Measurements from ENCODE around the gene KRT39. TPM values are rescaled to one million over a fixed set of nuclear protein-coding genes. Genes with fewer than 3 reads are reported as not detected.

Gene KRT39
- total and polyA plus RNA-seq, 2 experiments from 2014 or later: not detected

DNA sequence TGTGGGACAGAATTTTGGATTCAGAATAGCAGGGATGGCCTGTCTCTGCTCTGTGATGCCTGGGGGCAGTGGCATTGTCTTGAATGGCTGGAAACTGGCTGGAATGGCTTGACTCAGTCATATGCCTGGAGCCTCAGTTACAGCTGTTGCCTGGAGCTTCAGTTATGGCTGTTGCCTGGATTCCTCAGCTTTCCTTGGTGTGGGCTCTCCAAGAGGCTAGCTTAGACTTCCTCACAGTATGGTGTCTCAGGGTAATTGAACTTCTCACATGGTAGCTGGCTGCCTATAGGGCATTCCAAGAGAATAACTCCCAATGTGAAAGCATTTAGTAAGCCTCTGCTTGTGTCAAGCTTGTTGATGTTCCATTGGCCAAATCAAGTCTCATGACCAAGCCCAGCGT is 50.4 kb downstream of the KRT39 start (continued):
- TF ChIP-seq, protein P1, sequence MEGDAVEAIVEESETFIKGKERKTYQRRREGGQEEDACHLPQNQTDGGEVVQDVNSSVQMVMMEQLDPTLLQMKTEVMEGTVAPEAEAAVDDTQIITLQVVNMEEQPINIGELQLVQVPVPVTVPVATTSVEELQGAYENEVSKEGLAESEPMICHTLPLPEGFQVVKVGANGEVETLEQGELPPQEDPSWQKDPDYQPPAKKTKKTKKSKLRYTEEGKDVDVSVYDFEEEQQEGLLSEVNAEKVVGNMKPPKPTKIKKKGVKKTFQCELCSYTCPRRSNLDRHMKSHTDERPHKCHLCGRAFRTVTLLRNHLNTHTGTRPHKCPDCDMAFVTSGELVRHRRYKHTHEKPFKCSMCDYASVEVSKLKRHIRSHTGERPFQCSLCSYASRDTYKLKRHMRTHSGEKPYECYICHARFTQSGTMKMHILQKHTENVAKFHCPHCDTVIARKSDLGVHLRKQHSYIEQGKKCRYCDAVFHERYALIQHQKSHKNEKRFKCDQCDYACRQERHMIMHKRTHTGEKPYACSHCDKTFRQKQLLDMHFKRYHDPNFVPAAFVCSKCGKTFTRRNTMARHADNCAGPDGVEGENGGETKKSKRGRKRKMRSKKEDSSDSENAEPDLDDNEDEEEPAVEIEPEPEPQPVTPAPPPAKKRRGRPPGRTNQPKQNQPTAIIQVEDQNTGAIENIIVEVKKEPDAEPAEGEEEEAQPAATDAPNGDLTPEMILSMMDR (conservative IDR thresholded peaks at IDR 0.05; ENCODE audit: low read depth in 2 of 2): no peak
- no peak for TF ChIP-seq NANOG (IDR thresholded peaks at IDR 0.05; ENCODE audit: borderline replicate concordance)

DNA sequence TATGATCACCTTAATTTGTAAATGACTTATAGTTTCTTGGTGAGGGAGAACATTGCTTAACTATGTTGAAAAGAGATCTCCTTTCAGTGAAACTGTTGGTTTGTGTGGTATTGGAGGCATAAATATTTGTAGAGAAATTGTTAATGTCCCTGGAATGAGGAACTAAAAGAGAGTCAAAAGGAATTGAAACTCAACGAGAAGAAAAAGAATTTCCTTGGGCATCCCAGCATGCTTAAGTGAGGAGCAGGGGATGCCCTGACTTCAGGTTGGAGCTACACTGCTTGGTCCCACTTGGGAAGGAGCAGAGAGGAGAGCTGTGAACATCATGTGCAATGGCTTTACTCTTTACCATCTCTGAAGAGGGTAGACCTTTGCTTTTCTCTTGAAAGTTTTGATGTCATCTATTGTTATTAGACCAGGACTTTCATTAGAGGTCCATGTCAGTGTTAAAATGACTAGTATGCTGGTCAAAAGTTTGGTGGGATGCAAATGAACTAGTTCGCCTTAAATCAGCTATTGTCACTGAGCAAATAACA is 51.0 kb downstream of the KRT39 start:
- H3K27ac Mint-ChIP-seq: no peak overlapping the region
- Histone ChIP-seq H3K27me3 (ENCODE audit: insufficient read depth) (no peaks in the 10 kb centered on the region), H3K27ac (ENCODE audit: low read depth) (no peak overlapping the region), H3K4me3 (no peak overlapping the region), H3K36me3 (ENCODE audit: insufficient read depth) (no peaks in the 10 kb centered on the region), H2AFZ (no peak overlapping the region), H3K79me2 (replicated peaks; ENCODE audit: insufficient read depth) (no peaks in the 10 kb centered on the region), H3K4me2 (no peak overlapping the region), H4K20me1 (replicated peaks; ENCODE audit: insufficient read depth) (no peaks in the 10 kb centered on the region), H3F3A (replicated peaks; ENCODE audit: low read depth) (no peaks in the 10 kb centered on the region), H3K9me2 (ENCODE audit: insufficient read depth) (no peaks in the 10 kb centered on the region), H3K4me1 (ENCODE audit: insufficient read depth) (no peaks in the 10 kb centered on the region)
- H3K27me3 Mint-ChIP-seq (ENCODE audit: insufficient read depth, low read depth, poor library complexity): no peaks in the 10 kb centered on the region
- H3K4me1 Mint-ChIP-seq: peaks cover 5% of the 10 kb centered on the region; the same call in 2 of the 3 replicates
- H3K36me3 Mint-ChIP-seq (ENCODE audit: low read depth): no peaks in the 10 kb centered on the region
- ATAC-seq (no peak), DNase-seq (ENCODE audit: low spot score) (no peak)
- H3K4me3 Mint-ChIP-seq: no peak overlapping the region
- no peaks in the 10 kb centered on the region for H3K9me3 Mint-ChIP-seq
- TF ChIP-seq, protein P2, sequence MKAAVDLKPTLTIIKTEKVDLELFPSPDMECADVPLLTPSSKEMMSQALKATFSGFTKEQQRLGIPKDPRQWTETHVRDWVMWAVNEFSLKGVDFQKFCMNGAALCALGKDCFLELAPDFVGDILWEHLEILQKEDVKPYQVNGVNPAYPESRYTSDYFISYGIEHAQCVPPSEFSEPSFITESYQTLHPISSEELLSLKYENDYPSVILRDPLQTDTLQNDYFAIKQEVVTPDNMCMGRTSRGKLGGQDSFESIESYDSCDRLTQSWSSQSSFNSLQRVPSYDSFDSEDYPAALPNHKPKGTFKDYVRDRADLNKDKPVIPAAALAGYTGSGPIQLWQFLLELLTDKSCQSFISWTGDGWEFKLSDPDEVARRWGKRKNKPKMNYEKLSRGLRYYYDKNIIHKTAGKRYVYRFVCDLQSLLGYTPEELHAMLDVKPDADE (IDR thresholded peaks at IDR 0.05): no peak
- no peak for TF ChIP-seq STAT1 (IDR thresholded peaks at IDR 0.05; ENCODE audit: unreplicated experiment)
- TF ChIP-seq JUNB (IDR thresholded peaks at IDR 0.05; ENCODE audit: unreplicated experiment): no peak
- TF ChIP-seq ZNF114 (CRISPR knock-in tag; IDR thresholded peaks at IDR 0.05): no peak
- no peak for TF ChIP-seq NANOG (IDR thresholded peaks at IDR 0.05; ENCODE audit: borderline replicate concordance)
- no peak for TF ChIP-seq CREB1 (CRISPR knock-in tag; IDR thresholded peaks at IDR 0.05; ENCODE audit: low read depth)
- TF ChIP-seq POLR2AphosphoS5 (IDR thresholded peaks at IDR 0.05; ENCODE audit: low read depth): no peak
- no peak for TF ChIP-seq EZH2phosphoT487 (IDR thresholded peaks at IDR 0.05; ENCODE audit: unreplicated experiment)
- TF ChIP-seq, protein P1 (conservative IDR thresholded peaks at IDR 0.05; ENCODE audit: low read depth in 2 of 2): no peak
- no peak for TF ChIP-seq ZNF331 (CRISPR knock-in tag; IDR thresholded peaks at IDR 0.05; ENCODE audit: low read depth)
- TF ChIP-seq, protein P3, sequence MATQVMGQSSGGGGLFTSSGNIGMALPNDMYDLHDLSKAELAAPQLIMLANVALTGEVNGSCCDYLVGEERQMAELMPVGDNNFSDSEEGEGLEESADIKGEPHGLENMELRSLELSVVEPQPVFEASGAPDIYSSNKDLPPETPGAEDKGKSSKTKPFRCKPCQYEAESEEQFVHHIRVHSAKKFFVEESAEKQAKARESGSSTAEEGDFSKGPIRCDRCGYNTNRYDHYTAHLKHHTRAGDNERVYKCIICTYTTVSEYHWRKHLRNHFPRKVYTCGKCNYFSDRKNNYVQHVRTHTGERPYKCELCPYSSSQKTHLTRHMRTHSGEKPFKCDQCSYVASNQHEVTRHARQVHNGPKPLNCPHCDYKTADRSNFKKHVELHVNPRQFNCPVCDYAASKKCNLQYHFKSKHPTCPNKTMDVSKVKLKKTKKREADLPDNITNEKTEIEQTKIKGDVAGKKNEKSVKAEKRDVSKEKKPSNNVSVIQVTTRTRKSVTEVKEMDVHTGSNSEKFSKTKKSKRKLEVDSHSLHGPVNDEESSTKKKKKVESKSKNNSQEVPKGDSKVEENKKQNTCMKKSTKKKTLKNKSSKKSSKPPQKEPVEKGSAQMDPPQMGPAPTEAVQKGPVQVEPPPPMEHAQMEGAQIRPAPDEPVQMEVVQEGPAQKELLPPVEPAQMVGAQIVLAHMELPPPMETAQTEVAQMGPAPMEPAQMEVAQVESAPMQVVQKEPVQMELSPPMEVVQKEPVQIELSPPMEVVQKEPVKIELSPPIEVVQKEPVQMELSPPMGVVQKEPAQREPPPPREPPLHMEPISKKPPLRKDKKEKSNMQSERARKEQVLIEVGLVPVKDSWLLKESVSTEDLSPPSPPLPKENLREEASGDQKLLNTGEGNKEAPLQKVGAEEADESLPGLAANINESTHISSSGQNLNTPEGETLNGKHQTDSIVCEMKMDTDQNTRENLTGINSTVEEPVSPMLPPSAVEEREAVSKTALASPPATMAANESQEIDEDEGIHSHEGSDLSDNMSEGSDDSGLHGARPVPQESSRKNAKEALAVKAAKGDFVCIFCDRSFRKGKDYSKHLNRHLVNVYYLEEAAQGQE (IDR thresholded peaks at IDR 0.05; ENCODE audit: unreplicated experiment): no peak

All from GM23338 (cell line).